Measurements from ENCODE around the gene FADS1. TPM values are rescaled to one million over a fixed set of nuclear protein-coding genes. Genes with fewer than 3 reads are reported as not detected.
A peak's percentile ranks its signal among the peaks of the same experiment; 100 is the strongest.

Gene FADS1
- total RNA-seq, 1 donor from 2014 or later = 96.3 TPM

DNA sequence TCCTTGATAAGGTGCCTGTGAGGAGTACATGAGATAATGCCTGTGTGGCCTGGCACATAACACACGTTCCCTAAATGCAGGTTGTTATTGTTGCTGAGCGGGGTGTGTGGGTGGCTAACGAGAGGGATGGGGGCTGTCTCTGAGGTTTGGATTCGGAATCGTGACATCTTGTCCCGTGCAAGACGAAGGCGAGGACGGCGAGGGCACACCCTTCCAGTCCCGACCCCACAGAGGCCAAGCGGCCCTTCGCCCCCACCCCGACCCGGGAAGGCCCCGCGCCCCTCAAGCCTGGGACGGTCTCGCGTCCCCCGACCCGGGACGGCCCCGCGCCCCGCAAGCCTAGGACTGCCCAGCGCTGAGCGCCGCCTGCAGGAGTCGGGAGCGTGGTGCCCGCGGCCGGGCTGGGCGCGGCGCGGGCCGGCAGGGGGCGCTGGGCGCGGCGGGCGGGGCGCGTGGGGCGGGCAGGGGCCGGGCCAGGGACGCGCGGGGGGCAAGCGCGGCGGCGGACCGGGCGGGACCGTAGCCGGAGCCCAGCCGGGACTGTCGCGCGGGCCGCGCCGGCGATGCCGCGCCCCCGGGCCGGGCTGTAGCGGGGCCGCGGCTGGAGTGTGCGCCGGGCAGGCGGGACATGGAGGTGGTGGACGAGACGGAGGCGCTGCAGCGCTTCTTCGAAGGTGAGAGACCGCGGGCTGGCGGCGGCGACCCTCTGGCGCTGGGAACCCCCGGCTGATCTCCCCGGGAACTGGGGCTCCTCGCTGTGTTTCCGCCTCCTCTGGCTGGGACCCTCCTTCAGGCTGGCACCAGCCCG lies 64.5 kb downstream of the FADS1 start, which contains the start of gene MYRF:
Gene MYRF (plus strand): TSS at position 520 of the 808 bp plus-strand sequence. CDS start 109 bp downstream, at position 629.
- TF ChIP-seq, protein P1, sequence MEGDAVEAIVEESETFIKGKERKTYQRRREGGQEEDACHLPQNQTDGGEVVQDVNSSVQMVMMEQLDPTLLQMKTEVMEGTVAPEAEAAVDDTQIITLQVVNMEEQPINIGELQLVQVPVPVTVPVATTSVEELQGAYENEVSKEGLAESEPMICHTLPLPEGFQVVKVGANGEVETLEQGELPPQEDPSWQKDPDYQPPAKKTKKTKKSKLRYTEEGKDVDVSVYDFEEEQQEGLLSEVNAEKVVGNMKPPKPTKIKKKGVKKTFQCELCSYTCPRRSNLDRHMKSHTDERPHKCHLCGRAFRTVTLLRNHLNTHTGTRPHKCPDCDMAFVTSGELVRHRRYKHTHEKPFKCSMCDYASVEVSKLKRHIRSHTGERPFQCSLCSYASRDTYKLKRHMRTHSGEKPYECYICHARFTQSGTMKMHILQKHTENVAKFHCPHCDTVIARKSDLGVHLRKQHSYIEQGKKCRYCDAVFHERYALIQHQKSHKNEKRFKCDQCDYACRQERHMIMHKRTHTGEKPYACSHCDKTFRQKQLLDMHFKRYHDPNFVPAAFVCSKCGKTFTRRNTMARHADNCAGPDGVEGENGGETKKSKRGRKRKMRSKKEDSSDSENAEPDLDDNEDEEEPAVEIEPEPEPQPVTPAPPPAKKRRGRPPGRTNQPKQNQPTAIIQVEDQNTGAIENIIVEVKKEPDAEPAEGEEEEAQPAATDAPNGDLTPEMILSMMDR (IDR thresholded peaks at IDR 0.05; ENCODE audit: insufficient read depth, low read length, poor library complexity, severe bottlenecking) = no peak
- no peaks in the 10 kb centered on the region for H3K27me3 ChIP-seq (ENCODE audit: control insufficient read depth, insufficient read depth, low read length)
- no peaks in the 10 kb centered on the region for H3K36me3 ChIP-seq (ENCODE audit: control insufficient read depth, insufficient read depth, low read length)
- DNase-seq (ENCODE audit: low read depth) = no peak
- H3K4me3 ChIP-seq (ENCODE audit: low read depth, low read length) = peak within 1 kb of the TSS; percentile 52

DNA sequence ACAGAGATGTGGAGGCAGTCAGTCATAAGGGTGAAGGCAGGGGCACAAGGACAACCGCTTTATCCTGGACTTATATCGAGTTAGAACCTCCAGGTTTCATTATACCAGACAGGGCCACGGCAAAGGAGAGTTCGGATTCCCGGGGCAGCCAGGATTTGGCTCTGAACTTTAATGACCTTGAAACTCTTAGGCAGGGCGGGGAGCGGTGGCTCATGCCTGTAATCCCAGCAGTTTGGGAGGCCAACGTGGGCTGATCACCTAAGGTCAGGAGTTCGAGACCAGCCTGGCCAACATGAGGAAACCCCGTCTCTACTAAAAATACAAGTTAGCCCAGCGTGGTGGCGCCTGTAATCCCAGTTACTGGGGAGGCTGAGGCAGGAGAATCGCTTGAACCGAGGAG lies 65.4 kb downstream of the FADS1 start:
- DNase-seq (ENCODE audit: low read depth) = no peak
- TF ChIP-seq, protein P1 (IDR thresholded peaks at IDR 0.05; ENCODE audit: insufficient read depth, low read length, poor library complexity, severe bottlenecking) = no peak
- Histone ChIP-seq H3K36me3 (ENCODE audit: control insufficient read depth, insufficient read depth, low read length) (no peaks in the 10 kb centered on the region), H3K4me3 (ENCODE audit: low read depth, low read length) (no peak overlapping the region), H3K27me3 (ENCODE audit: control insufficient read depth, insufficient read depth, low read length) (no peaks in the 10 kb centered on the region)

DNA sequence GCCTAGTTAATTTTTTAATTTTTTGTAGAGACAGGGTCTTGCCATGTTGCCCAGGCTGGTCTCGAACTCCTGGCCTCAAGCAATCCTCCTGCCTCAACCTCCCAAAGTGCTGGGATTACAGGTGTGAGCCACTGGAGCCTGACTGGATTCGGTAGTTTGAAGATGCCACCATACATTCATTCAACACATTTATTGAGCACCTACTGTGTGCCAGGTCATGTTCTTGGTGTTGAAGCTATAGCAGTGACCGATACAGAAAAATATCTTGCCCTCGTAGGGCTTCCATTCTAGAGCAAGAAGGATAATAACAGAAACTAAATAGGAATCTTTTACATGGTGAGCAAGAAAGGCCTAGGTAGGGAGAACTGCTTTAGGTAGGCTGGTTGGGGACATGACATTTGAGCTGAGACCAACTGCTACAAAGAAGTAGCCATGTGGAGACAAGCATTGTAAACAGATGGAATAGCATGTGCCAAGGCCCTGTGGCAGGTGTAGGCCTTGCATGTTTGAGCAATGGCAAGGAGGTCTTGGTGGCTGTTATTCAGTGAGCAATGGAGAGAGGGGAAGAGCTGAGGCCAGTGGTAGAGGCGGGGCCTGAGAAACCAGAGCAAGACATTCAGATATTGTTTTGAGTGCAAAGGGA lies 66.1 kb downstream of the FADS1 start:
- H3K36me3 ChIP-seq (ENCODE audit: control insufficient read depth, insufficient read depth, low read length) = no peaks in the 10 kb centered on the region
- no peaks in the 10 kb centered on the region for H3K27me3 ChIP-seq (ENCODE audit: control insufficient read depth, insufficient read depth, low read length)
- TF ChIP-seq, protein P1 (IDR thresholded peaks at IDR 0.05; ENCODE audit: insufficient read depth, low read length, poor library complexity, severe bottlenecking) = no peak
- no peak for DNase-seq (ENCODE audit: low read depth)
- no peak overlapping the region for H3K4me3 ChIP-seq (ENCODE audit: low read depth, low read length)

Other genes starting within 250 kb of the FADS1 start
- 12.7 and 15.9 TPM in 2 replicates for gene SYT7, start 235.9 kb downstream of the FADS1 start, total RNA-seq
- gene DAGLA, start 136.6 kb downstream of the FADS1 start, total RNA-seq = 4.6 and 4.7 TPM in 2 replicates
- 13.7 and 16.6 TPM in 2 replicates for gene MYRF, start 64.4 kb downstream of the FADS1 start, total RNA-seq
- gene TMEM258, start 24.4 kb downstream of the FADS1 start, total RNA-seq = 75.8 and 135 TPM in 2 replicates
- gene FEN1, start 24.1 kb downstream of the FADS1 start, total RNA-seq = 31.3 and 32.9 TPM in 2 replicates
- 222 and 235 TPM in 2 replicates for gene FADS2, start 11.3 kb upstream of the FADS1 start, total RNA-seq
- 134 and 152 TPM in 2 replicates for gene FADS3, start 74.5 kb upstream of the FADS1 start, total RNA-seq
- 5.2 and 9.9 TPM in 2 replicates for gene RAB3IL1, start 100.6 kb upstream of the FADS1 start, total RNA-seq
- 1.0 and 1.1 TPM in 2 replicates for gene BEST1, start 133.3 kb upstream of the FADS1 start, total RNA-seq
- gene FTH1, start 150.6 kb upstream of the FADS1 start, total RNA-seq = 2,225 and 2,374 TPM in 2 replicates